ENCODE measurements around the gene PRR14.

DNA sequence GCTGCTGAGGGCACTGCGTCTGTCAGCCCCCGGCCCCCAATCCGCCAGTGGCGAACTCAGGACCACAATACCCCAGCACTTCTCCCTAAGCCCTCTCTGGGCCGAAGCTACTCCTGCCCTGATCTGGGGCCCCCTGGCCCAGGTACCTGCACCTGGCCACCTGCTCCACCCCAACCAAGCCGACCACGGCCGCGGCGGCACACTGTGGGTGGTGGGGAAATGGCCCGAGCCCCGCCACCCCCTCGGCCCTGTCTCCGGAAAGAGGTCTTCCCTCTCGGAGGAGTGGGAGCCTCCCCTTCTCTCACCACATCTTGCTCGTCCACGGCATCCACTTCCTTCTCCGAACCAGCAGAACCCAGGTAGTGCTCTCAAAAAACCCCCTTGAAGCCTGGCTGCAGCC is 4.1 kb downstream of the PRR14 start:
- TF ChIP-seq, protein P1, sequence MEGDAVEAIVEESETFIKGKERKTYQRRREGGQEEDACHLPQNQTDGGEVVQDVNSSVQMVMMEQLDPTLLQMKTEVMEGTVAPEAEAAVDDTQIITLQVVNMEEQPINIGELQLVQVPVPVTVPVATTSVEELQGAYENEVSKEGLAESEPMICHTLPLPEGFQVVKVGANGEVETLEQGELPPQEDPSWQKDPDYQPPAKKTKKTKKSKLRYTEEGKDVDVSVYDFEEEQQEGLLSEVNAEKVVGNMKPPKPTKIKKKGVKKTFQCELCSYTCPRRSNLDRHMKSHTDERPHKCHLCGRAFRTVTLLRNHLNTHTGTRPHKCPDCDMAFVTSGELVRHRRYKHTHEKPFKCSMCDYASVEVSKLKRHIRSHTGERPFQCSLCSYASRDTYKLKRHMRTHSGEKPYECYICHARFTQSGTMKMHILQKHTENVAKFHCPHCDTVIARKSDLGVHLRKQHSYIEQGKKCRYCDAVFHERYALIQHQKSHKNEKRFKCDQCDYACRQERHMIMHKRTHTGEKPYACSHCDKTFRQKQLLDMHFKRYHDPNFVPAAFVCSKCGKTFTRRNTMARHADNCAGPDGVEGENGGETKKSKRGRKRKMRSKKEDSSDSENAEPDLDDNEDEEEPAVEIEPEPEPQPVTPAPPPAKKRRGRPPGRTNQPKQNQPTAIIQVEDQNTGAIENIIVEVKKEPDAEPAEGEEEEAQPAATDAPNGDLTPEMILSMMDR (conservative IDR thresholded peaks at IDR 0.05 in 1 of 2, IDR thresholded peaks at IDR 0.05 in 1 of 2; ENCODE audit: low read depth in 1 of 2, low read length in 2 of 2) = no peak
- TF ChIP-seq EZH2 (IDR thresholded peaks at IDR 0.05; ENCODE audit: low read length, missing control alignments) = no peak

Measured in fibroblast of lung (primary cell).